H9 (cell line): Measurements from ENCODE around the gene SV2C. TPM values are rescaled to one million over a fixed set of nuclear protein-coding genes. Genes with fewer than 3 reads are reported as not detected.
A peak's percentile ranks its signal among the peaks of the same experiment; 100 is the strongest.
"Not testable (repeated sequence)": the region's sequence is repeated elsewhere in the genome, so short reads cannot be mapped to it uniquely, and the experiment has no call there.

ENCODE experiments used
- DNase-seq: peaks from one replicate; pipeline ENCODE4 v3.0.0-alpha.2; 2017
- H2AFZ ChIP-seq: one replicate; pipeline ENCODE4 v1.6.1; 2013; ENCODE audit warnings: mild to moderate bottlenecking, low read length, control low read depth, moderate library complexity
- H2AK5ac ChIP-seq: 2 replicates; pipeline ENCODE4 v1.6.1; 2013; ENCODE audit warnings: low read length, control low read depth, mixed read lengths; ENCODE audit not compliant: insufficient read length
- H2BK120ac ChIP-seq: one replicate; pipeline ENCODE4 v1.6.1; 2013; ENCODE audit warnings: low read depth, mild to moderate bottlenecking, low read length, control low read depth, inconsistent platforms; ENCODE audit not compliant: poor library complexity, severe bottlenecking
- H2BK12ac ChIP-seq: 2 replicates; pipeline ENCODE4 v1.6.1; 2013; ENCODE audit warnings: low read length, control low read depth, mixed read lengths, low read depth; ENCODE audit not compliant: insufficient read length
- H2BK15ac ChIP-seq: 2 replicates; pipeline ENCODE4 v1.6.1; 2013; ENCODE audit warnings: low read depth, low read length, control low read depth
- H2BK20ac ChIP-seq: one replicate; pipeline ENCODE4 v1.6.1; 2013; ENCODE audit warnings: low read depth, mild to moderate bottlenecking, low read length, control low read depth, inconsistent platforms; ENCODE audit not compliant: poor library complexity, severe bottlenecking
- H2BK5ac ChIP-seq: 2 replicates; pipeline ENCODE4 v1.6.1; 2013; ENCODE audit warnings: low read length, control low read depth, mixed read lengths; ENCODE audit not compliant: insufficient read length
- H3K14ac ChIP-seq: 2 replicates; pipeline ENCODE4 v1.6.1; 2013; ENCODE audit warnings: low read length, control low read depth; ENCODE audit not compliant: insufficient read depth
- H3K18ac ChIP-seq: 2 replicates; pipeline ENCODE4 v1.6.1; 2013; ENCODE audit warnings: low read depth, mild to moderate bottlenecking, mixed read lengths, low read length, control low read depth; ENCODE audit not compliant: insufficient read length
- H3K23ac ChIP-seq: 2 replicates; pipeline ENCODE4 v1.6.1; 2013; ENCODE audit warnings: low read length, control low read depth, mixed read lengths, low read depth; ENCODE audit not compliant: insufficient read length
- H3K23me2 ChIP-seq: 2 replicates; pipeline ENCODE4 v1.6.1; 2013; ENCODE audit warnings: low read depth, mild to moderate bottlenecking, mixed read lengths, low read length, control low read depth; ENCODE audit not compliant: insufficient read length, poor library complexity, severe bottlenecking
- H3K27ac ChIP-seq: 2 replicates; pipeline ENCODE4 v1.5.1; 2013; ENCODE audit warnings: low read length, control low read depth, mixed read lengths, low read depth; ENCODE audit not compliant: insufficient read length
- H3K27me3 ChIP-seq: 2 replicates; pipeline ENCODE4 v1.6.1; 2013; ENCODE audit warnings: low read length, control low read depth, inconsistent platforms; ENCODE audit not compliant: insufficient read depth
- H3K4ac ChIP-seq: 2 replicates; pipeline ENCODE4 v1.6.1; 2013; ENCODE audit warnings: low read depth, mild to moderate bottlenecking, control low read depth, inconsistent platforms, low read length, moderate library complexity
- H3K4me1 ChIP-seq: 2 replicates; pipeline ENCODE4 v1.6.1; 2013; ENCODE audit warnings: low read length, control low read depth, inconsistent platforms; ENCODE audit not compliant: insufficient read depth
- H3K4me2 ChIP-seq: 2 replicates; pipeline ENCODE4 v1.6.1; 2013; ENCODE audit warnings: low read length, control low read depth, mixed read lengths; ENCODE audit not compliant: insufficient read length, insufficient read depth
- H3K56ac ChIP-seq: 2 replicates; pipeline ENCODE4 v1.6.1; 2013; ENCODE audit warnings: low read depth, mild to moderate bottlenecking, mixed read lengths, low read length, control low read depth; ENCODE audit not compliant: insufficient read length
- H3K79me1 ChIP-seq: 2 replicates; pipeline ENCODE4 v1.6.1; 2013; ENCODE audit warnings: low read depth, mild to moderate bottlenecking, moderate library complexity, low read length, control low read depth, inconsistent platforms; ENCODE audit not compliant: insufficient read depth, poor library complexity, severe bottlenecking
- H3K79me2 ChIP-seq: 2 replicates; pipeline ENCODE4 v1.6.1; 2013; ENCODE audit warnings: low read length, control low read depth, inconsistent platforms; ENCODE audit not compliant: insufficient read depth
- H3K9ac ChIP-seq: 2 replicates; pipeline ENCODE4 v1.6.1; 2013; ENCODE audit warnings: low read length, control low read depth, mixed read lengths; ENCODE audit not compliant: insufficient read length; ENCODE audit errors: extremely low read depth
- H3K9me3 ChIP-seq: one replicate; pipeline ENCODE4 v1.6.1; 2013; ENCODE audit warnings: low read depth, low read length, inconsistent platforms; ENCODE audit not compliant: control insufficient read depth
- H3T11ph ChIP-seq: one replicate; pipeline ENCODE4 v1.6.1; 2013; ENCODE audit warnings: mild to moderate bottlenecking, low read length, control low read depth, inconsistent platforms
- H4K20me1 ChIP-seq: one replicate; pipeline ENCODE4 v1.6.1; 2013; ENCODE audit not compliant: control insufficient read depth, insufficient read length, insufficient read depth
- H4K5ac ChIP-seq: 2 replicates; pipeline ENCODE4 v1.6.1; 2013; ENCODE audit warnings: low read depth, mild to moderate bottlenecking, mixed read lengths, low read length, control low read depth; ENCODE audit not compliant: insufficient read length
- H4K8ac ChIP-seq: replicated peaks from 2 replicates; pipeline ENCODE4 v1.6.1; 2013; ENCODE audit warnings: low read length, control low read depth, mixed read lengths, low read depth; ENCODE audit not compliant: insufficient read length
- H4K91ac ChIP-seq: 2 replicates; pipeline ENCODE4 v1.6.1; 2013; ENCODE audit warnings: low read depth, mild to moderate bottlenecking, moderate library complexity, mixed read lengths, low read length, control low read depth; ENCODE audit not compliant: insufficient read length
- H3K27ac Mint-ChIP-seq, 3 experiments: 2 replicates in 2 of 3; 3 replicates in 1 of 3; pipeline ENCODE4 v1.8.0; 2020 to 2021; ENCODE audit warnings: mixed read lengths in 3 of 3, mild to moderate bottlenecking in 1 of 3, moderate library complexity in 1 of 3
- H3K27me3 Mint-ChIP-seq: 2 replicates; pipeline ENCODE4 v1.8.0; 2021; ENCODE audit warnings: low read depth, mild to moderate bottlenecking, moderate library complexity, mixed read lengths
- H3K36me3 Mint-ChIP-seq, 3 experiments: 2 replicates in 2 of 3; 3 replicates in 1 of 3; pipeline ENCODE4 v1.8.0; 2020 to 2021; ENCODE audit warnings: low read depth in 3 of 3, mixed read lengths in 3 of 3; ENCODE audit not compliant: insufficient read depth in 1 of 3
- H3K4me1 Mint-ChIP-seq, 2 experiments: 2 replicates each; pipeline ENCODE4 v1.8.0; 2020; ENCODE audit warnings: mixed read lengths in 2 of 2
- H3K4me3 Mint-ChIP-seq, 2 experiments: 2 replicates in 1 of 2; 3 replicates in 1 of 2; pipeline ENCODE4 v1.8.0; 2020 to 2021; ENCODE audit warnings: mild to moderate bottlenecking in 2 of 2, mixed read lengths in 2 of 2, moderate library complexity in 1 of 2
- H3K9me3 Mint-ChIP-seq, 2 experiments: 2 replicates in 1 of 2; 3 replicates in 1 of 2; pipeline ENCODE4 v1.8.0; 2020; ENCODE audit warnings: mild to moderate bottlenecking in 2 of 2, mixed read lengths in 2 of 2, moderate library complexity in 1 of 2
- CTCF ChIP-seq: fragments of 200-600 bp; sonication (generic); conservative IDR thresholded peaks from 3 replicates; pipeline ENCODE4 v1.8.0; 2021; ENCODE audit warnings: antibody characterized with exemption, mild to moderate bottlenecking
- WGBS: extraction: QIAGEN DNeasy Blood & Tissue Kit; methylation state at CpG from one replicate; pipeline ENCODE4 v1.1.7; 2013; ENCODE audit warnings: missing lambda C conversion rate, low lambda C conversion rate, mixed read lengths; ENCODE audit not compliant: insufficient read length; ENCODE audit errors: extremely low coverage; 5-methylcytosine and 5-hydroxymethylcytosine counted together
- total RNA-seq: library from RNA; stranded (reverse); gene quantifications from 2 replicates; pipeline ENCODE4 v1.2.1, GENCODE V29; 2021

Gene SV2C
- total RNA-seq, 1 experiment from 2014 or later: 0.09 TPM

- Mint-ChIP-seq H3K36me3 (no peaks in the 10 kb centered on the region), H3K9me3 (no peaks in the 10 kb centered on the region), H3K27ac (no peak overlapping the region), H3K4me3 (no peak overlapping the region), H3K4me1 (peaks cover 0 to 3% of the 10 kb centered on the region in 2 experiments; a peak in 1 of 4 replicates), H3K27me3 (no peaks in the 10 kb centered on the region; the same call in none of the 2 replicates)
- DNase-seq: no peak
- no peaks in the 10 kb centered on the region for H3K27me3 ChIP-seq
- H4K20me1 ChIP-seq: no peaks in the 10 kb centered on the region
- no peak for TF ChIP-seq CTCF
- no peak overlapping the region for H3T11ph ChIP-seq
- H3K14ac ChIP-seq: no peak overlapping the region
- H4K8ac ChIP-seq: no peak overlapping the region
- no peaks in the 10 kb centered on the region for H3K23me2 ChIP-seq
- H2BK5ac ChIP-seq: no peak overlapping the region
- no peak overlapping the region for H3K4ac ChIP-seq
- no peak overlapping the region for H2BK12ac ChIP-seq
- no CpG with 5 or more reads among the region's 2 CpGs for WGBS
- H2AK5ac ChIP-seq: no peak overlapping the region
- H4K91ac ChIP-seq: no peak overlapping the region
- H3K79me1 ChIP-seq: no peaks in the 10 kb centered on the region
- H3K56ac ChIP-seq: no peak overlapping the region
- no peak overlapping the region for H2BK20ac ChIP-seq
- H4K5ac ChIP-seq: no peak overlapping the region
- no peak overlapping the region for H3K27ac ChIP-seq
- no peak overlapping the region for H3K4me2 ChIP-seq
- no peak overlapping the region for H3K18ac ChIP-seq
- no peak overlapping the region for H2AFZ ChIP-seq
- no peaks in the 10 kb centered on the region for H3K79me2 ChIP-seq
- no peak overlapping the region for H2BK120ac ChIP-seq
- H2BK15ac ChIP-seq: no peak overlapping the region
- no peak overlapping the region for H3K23ac ChIP-seq
- no peaks in the 10 kb centered on the region for H3K4me1 ChIP-seq
- H3K9me3 ChIP-seq: no peaks in the 10 kb centered on the region
- no peak overlapping the region for H3K9ac ChIP-seq
Measured at GRCh38 chr5:76240336-76240735, 157.2 kb downstream of the SV2C start.

GRCh38 chr5:76242155-76242554 is 159.0 kb downstream of the SV2C start:
- WGBS: no CpG with 5 or more reads among the region's 22 CpGs

More at GRCh38 chr5:76242155-76242554, 159.0 kb downstream of the SV2C start:
- H3T11ph ChIP-seq, DNase-seq, H4K8ac ChIP-seq, H4K20me1 ChIP-seq, H3K9ac ChIP-seq, H2AFZ ChIP-seq, H3K79me1 ChIP-seq, H3K79me2 ChIP-seq, H2BK15ac ChIP-seq, H4K5ac ChIP-seq, H3K23ac ChIP-seq, H3K36me3 Mint-ChIP-seq, H3K23me2 ChIP-seq, H2BK20ac ChIP-seq, H3K14ac ChIP-seq, H4K91ac ChIP-seq, H3K18ac ChIP-seq, H2BK12ac ChIP-seq, H3K27me3 Mint-ChIP-seq, H3K27me3 ChIP-seq, H2AK5ac ChIP-seq, H3K4me1 ChIP-seq, H3K9me3 ChIP-seq, H3K4ac ChIP-seq, H3K27ac ChIP-seq, H3K4me2 ChIP-seq, H3K4me3 Mint-ChIP-seq, H3K4me1 Mint-ChIP-seq, H2BK120ac ChIP-seq, H2BK5ac ChIP-seq, H3K56ac ChIP-seq, H3K9me3 Mint-ChIP-seq: not testable (repeated sequence)
- peak overlapping the region in 1 of 3 experiments; percentile 7; a peak in 1 of 7 replicates for H3K27ac Mint-ChIP-seq
